ENCODE results near the gene SOS1. TPM values are rescaled to one million over a fixed set of nuclear protein-coding genes. Genes with fewer than 3 reads are reported as not detected.

Gene SOS1
- total and polyA plus RNA-seq, 2 of the 13 experiments (the other 11 are each of a cell fraction or from before 2014, with no cell fraction given) = 20.8 to 60.4 TPM

GRCh38 chr2:38948995-38949394, 171.9 kb downstream of the SOS1 start (continued):
- TF ChIP-seq RNF219 (CRISPR knock-in tag; IDR thresholded peaks at IDR 0.05) (no peak), GATAD2A (CRISPR knock-in tag; IDR thresholded peaks at IDR 0.05) (0 out of 2 replicates have a peak, but pooled peaks have one; percentile 28), ISL2 (CRISPR knock-in tag; IDR thresholded peaks at IDR 0.05) (no peak), U2AF2 (IDR thresholded peaks at IDR 0.05; ENCODE audit: low read depth, low read length) (no peak), HIVEP1 (CRISPR knock-in tag; IDR thresholded peaks at IDR 0.05) (no peak), RELA (CRISPR knock-in tag; IDR thresholded peaks at IDR 0.05) (no peak), POLR2AphosphoS2 (IDR thresholded peaks at IDR 0.05; ENCODE audit: low read depth, low read length) (no peak), SOX5 (CRISPR knock-in tag; IDR thresholded peaks at IDR 0.05; ENCODE audit: borderline replicate concordance) (peak; percentile 89), ZNF709 (CRISPR knock-in tag; IDR thresholded peaks at IDR 0.05) (no peak), TOE1 (CRISPR knock-in tag; IDR thresholded peaks at IDR 0.05) (no peak), ZSCAN12 (CRISPR knock-in tag; IDR thresholded peaks at IDR 0.05) (no peak), HMG20A (CRISPR knock-in tag; IDR thresholded peaks at IDR 0.05; ENCODE audit: borderline replicate concordance) (peak; percentile 43; the same call in 1 of the 2 replicates), YEATS2 (CRISPR knock-in tag; IDR thresholded peaks at IDR 0.05; ENCODE audit: borderline replicate concordance) (no peak)
- TF ChIP-seq, protein P1, sequence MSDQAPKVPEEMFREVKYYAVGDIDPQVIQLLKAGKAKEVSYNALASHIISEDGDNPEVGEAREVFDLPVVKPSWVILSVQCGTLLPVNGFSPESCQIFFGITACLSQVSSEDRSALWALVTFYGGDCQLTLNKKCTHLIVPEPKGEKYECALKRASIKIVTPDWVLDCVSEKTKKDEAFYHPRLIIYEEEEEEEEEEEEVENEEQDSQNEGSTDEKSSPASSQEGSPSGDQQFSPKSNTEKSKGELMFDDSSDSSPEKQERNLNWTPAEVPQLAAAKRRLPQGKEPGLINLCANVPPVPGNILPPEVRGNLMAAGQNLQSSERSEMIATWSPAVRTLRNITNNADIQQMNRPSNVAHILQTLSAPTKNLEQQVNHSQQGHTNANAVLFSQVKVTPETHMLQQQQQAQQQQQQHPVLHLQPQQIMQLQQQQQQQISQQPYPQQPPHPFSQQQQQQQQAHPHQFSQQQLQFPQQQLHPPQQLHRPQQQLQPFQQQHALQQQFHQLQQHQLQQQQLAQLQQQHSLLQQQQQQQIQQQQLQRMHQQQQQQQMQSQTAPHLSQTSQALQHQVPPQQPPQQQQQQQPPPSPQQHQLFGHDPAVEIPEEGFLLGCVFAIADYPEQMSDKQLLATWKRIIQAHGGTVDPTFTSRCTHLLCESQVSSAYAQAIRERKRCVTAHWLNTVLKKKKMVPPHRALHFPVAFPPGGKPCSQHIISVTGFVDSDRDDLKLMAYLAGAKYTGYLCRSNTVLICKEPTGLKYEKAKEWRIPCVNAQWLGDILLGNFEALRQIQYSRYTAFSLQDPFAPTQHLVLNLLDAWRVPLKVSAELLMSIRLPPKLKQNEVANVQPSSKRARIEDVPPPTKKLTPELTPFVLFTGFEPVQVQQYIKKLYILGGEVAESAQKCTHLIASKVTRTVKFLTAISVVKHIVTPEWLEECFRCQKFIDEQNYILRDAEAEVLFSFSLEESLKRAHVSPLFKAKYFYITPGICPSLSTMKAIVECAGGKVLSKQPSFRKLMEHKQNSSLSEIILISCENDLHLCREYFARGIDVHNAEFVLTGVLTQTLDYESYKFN (CRISPR knock-in tag; conservative IDR thresholded peaks at IDR 0.05) = peak; percentile 34; the same call in 1 of the 2 replicates
- TF ChIP-seq, protein P2, sequence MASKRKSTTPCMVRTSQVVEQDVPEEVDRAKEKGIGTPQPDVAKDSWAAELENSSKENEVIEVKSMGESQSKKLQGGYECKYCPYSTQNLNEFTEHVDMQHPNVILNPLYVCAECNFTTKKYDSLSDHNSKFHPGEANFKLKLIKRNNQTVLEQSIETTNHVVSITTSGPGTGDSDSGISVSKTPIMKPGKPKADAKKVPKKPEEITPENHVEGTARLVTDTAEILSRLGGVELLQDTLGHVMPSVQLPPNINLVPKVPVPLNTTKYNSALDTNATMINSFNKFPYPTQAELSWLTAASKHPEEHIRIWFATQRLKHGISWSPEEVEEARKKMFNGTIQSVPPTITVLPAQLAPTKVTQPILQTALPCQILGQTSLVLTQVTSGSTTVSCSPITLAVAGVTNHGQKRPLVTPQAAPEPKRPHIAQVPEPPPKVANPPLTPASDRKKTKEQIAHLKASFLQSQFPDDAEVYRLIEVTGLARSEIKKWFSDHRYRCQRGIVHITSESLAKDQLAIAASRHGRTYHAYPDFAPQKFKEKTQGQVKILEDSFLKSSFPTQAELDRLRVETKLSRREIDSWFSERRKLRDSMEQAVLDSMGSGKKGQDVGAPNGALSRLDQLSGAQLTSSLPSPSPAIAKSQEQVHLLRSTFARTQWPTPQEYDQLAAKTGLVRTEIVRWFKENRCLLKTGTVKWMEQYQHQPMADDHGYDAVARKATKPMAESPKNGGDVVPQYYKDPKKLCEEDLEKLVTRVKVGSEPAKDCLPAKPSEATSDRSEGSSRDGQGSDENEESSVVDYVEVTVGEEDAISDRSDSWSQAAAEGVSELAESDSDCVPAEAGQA (IDR thresholded peaks at IDR 0.05; ENCODE audit: low read depth) = no peak
- TF ChIP-seq, protein P2 (CRISPR knock-in tag; IDR thresholded peaks at IDR 0.05; ENCODE audit: borderline replicate concordance) = no peak
- TF ChIP-seq, protein P3, sequence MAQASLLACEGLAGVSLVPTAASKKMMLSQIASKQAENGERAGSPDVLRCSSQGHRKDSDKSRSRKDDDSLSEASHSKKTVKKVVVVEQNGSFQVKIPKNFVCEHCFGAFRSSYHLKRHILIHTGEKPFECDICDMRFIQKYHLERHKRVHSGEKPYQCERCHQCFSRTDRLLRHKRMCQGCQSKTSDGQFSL (CRISPR knock-in tag; IDR thresholded peaks at IDR 0.05) = no peak

Measured in HepG2 (cell line).